GM18520 (cell line): Measurements from ENCODE around the gene FRMD6.

ENCODE experiments used
- ATAC-seq: cut with Tn5 transposase; IDR thresholded peaks from one replicate; pipeline ENCODE4 v1.9.1; 2021; ENCODE audit not compliant: unreplicated experiment

FRMD6 gene

GRCh38 chr14:51663783-51664326 is 12.1 kb downstream of the FRMD6 start:
- ATAC-seq: no peak

GRCh38 chr14:51666070-51666469 is 14.4 kb downstream of the FRMD6 start:
- ATAC-seq: no peak

- ATAC-seq: no peak
Observed at GRCh38 chr14:51666826-51667225, 15.1 kb downstream of the FRMD6 start.

- ATAC-seq: no peak
Observed at GRCh38 chr14:51668870-51669269, 17.2 kb downstream of the FRMD6 start.

DNA sequence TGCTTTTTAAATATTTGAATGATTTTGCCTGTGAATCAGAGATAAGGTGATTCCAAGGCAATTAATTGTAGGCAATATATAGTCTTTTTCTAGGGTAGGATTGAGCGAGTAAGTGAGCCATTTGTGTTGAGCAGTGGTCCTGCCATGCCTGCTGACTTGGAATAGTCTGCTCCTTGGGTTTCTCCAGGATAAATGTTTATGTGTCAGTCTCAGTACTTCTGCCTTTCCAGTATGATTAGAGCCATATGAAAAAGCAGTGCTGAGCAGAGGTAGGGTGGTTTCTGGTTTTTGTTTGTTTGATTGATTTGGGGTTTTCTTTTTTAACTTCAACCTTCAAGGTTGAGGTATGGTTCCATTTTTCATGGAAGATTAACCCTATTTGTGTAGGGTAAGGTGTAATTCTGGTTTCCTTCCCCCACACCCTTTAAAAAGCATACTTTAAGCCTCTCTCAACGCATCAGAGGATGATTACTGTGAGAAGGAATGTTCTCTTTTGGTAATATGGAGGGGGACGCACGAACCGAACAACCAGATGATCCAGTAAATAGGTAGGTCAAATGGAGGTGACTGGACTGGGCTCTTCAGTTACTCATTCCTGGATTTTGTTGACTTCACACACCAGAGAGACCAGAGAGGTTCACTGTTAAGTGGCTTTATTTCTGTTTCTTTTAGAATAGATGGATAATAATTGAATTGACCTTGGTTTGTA is 22.7 kb downstream of the FRMD6 start:
- ATAC-seq: no peak

- ATAC-seq: no peak
Observed at GRCh38 chr14:51676549-51676948, 24.8 kb downstream of the FRMD6 start.

- ATAC-seq: no peak
Observed at GRCh38 chr14:51677266-51677665, 25.6 kb downstream of the FRMD6 start.

DNA sequence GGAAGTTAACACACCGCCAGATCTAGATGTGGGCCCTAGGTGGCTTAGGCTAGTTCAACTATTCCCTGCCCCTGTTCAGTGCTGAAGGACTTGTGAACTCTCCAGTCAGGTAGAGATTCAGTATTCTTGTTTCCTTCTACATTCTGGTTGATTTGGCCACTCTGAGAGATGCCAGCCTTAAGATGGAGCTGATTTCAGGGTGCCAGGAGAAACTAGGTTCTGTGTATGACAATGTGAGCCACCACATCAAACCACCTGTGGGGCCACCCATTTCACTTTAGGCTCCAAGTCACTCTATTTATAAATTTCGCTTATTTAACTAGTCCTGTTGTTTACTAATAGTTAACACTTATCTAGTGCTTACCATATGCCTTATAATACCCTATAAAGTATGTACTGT is 26.0 kb downstream of the FRMD6 start:
- no peak for ATAC-seq

- no peak for ATAC-seq
Observed at GRCh38 chr14:51680031-51680430, 28.3 kb downstream of the FRMD6 start.

DNA sequence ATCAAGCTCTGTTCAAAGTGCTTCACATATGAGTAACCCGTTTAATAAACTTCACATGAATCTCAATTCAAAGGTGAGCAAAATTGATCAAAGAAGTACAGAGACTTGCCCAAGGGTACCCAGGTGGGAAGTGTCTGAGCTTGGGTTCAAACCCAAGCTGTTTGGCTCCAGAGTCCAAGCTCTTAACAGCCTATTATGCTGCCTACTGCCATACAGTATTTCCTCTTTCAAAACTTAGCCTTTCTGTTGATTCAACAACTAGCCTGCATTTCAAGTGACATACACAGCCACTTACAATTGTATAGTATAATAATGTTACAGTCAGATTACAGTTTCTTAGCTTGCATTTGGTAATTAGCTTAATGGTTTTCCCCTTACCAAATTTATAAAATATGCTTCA is 29.7 kb downstream of the FRMD6 start:
- ATAC-seq: no peak

- ATAC-seq: no peak
Observed at GRCh38 chr14:51682411-51682810, 30.7 kb downstream of the FRMD6 start.

GRCh38 chr14:51684760-51685159 is 33.0 kb downstream of the FRMD6 start:
- no peak for ATAC-seq

DNA sequence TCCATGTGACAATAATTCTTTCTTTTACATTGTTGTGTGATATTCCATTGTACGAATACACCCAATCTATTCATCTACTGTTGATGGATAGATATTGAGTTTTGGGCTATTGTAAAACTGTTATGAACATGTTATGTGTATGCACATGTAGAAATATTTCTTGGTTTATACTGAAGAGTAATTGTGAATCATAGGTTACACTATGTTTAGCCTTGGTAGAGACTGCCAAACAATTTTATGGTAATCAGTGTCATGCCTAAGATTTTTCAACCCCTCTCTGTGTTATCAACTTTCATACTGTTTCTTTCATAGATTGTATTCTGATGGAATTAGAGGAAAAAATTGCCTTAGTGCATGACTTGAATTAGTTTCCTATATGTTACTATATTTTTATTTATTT is 39.5 kb downstream of the FRMD6 start:
- ATAC-seq: no peak

GRCh38 chr14:51692646-51693045 is 40.9 kb downstream of the FRMD6 start:
- no peak for ATAC-seq

- no peak for ATAC-seq
Observed at GRCh38 chr14:51697848-51698247, 46.1 kb downstream of the FRMD6 start.

DNA sequence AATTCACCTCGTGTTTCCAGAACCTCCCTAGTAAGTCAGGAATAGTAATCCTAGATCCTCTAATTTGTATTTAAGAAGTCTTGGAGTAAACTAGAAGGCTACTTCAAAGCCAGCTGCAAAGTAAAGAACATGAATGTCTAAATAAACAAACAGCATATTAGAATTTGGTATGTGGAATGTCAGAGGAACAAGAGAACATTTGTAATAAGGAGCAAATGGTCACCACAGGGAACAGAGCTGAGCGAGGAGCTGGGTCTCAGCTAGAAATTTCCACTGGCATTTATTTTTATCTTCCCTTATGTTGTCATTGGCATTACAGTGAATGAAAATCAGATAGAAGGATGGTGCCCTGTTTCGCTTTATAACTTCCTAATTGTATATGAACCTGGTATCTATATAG is 50.2 kb downstream of the FRMD6 start:
- ATAC-seq: no peak

DNA sequence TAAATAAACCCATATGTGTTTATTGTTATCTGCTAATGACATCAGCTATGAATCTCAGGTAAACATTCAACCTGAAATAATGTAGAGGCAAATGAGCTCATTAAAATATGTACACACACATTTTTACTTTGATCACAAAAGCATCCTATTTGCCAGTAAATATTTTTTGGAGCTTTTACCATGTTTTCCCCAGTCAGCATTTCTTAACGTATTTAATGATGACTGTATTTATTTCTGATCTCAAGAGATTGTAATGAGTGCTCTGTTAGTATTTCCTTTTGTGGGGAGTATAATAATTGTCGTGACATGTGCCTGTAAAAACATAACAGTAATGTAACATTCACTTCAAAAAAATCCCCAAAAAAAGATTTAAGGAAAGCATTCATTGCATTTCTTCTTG is 52.1 kb downstream of the FRMD6 start:
- no peak for ATAC-seq

GRCh38 chr14:51704545-51704944 is 52.8 kb downstream of the FRMD6 start:
- no peak for ATAC-seq

DNA sequence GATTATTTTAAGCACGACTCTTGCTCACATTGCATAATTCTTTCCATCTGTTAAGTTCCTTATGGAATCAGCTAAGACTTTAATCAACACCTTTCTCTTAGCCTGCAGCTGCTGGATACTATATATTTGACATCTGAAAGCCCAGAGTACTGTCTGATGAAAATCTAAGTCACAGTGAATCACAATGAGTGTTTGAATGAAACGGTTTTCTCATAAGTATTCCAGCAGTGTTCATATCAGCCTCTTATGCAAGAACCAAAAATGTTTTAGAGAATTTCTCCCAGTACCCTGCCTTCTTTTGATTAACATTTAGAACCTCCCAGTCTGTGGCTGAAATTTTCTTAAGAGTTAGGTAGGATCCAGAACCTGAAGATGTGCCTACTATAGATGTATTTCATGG is 55.6 kb downstream of the FRMD6 start:
- ATAC-seq: no peak

DNA sequence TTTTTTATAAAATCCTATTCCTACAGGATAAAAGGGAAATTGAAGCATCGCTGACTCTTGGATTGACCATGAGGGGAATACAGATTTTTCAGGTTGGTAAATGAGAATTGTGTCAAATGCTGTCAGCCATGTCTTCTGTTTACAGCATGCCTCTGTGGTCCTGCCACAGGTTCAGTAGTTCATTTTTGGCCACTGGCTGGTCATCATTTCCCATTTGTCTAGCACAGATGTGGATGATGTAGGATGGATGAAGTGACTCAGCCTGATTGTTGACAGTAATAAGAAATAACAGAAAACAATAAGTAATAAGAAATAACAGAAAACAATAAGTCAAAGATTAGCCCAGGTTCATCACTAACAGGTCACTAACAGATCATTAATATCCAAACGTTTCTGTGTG is 59.8 kb downstream of the FRMD6 start:
- ATAC-seq: no peak

GRCh38 chr14:51715250-51715649 is 63.5 kb downstream of the FRMD6 start:
- ATAC-seq: no peak

DNA sequence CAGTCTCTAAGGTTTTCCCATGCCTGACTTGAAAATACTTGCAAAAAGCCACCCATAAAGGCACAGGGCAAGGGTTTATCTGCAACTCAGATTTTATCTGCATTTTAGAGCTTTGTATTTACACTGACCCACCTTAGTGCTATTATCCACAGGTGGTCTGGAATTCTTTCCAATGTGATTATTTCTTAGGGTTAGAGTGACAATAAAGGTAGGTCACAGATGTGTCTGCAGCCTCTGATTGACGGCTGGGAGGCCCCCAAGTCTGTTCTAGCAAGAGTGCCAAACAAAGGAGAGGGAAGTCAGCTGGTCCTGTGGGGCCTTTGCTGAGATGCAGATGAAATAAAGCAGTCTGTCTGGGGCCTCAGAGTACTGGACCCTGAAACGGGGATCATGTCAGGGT is 64.0 kb downstream of the FRMD6 start:
- no peak for ATAC-seq

DNA sequence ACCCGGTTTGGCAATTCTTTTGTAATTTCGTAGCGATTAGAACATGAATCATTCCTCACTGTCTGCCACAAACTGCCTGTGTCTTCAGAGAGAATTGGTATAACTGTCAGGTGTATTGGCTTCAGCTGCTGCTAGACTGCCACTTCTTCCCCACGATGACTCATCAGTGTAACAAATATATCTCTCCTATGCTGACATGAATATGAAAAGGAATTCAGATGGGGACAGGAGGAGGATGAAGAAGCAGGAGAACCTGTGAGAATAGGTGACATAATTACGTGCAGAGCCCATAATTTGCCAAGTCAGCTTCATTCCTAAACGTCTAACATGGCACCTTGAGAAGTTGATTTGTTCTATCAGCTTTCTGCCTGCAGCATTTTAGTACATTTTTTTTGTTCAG is 64.9 kb downstream of the FRMD6 start:
- peak; percentile 50 for ATAC-seq
